ENCODE data around the gene RAPGEFL1. TPM values are rescaled to one million over a fixed set of nuclear protein-coding genes. Genes with fewer than 3 reads are reported as not detected.

The RAPGEFL1 gene
- total and polyA plus RNA-seq, 2 donors from 2014 or later: 0.99 to 4.3 TPM

DNA sequence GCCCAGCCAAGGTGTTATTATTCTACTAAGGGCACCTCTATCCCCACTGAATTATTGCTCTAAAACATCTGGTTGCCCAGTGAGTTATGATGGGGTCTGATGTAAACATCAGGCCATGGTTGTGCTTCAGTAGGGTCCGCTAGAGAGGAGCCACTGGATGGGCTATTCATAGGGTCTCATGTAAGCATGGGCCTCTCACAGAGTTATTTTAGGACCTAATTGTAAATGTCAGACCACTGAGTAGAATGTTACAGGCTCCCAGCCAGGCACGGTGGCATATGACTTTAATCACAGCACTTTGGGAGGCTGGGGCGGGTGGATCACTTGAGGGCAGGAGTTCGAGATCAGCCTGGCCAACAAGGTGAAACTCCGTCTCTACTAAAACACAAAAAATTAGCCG lies 5.3 kb downstream of the RAPGEFL1 start:
- Histone ChIP-seq H3K27ac (ENCODE audit: low read depth in 2 of 2, low read length in 2 of 2) (no peak overlapping the region), H3K36me3 (ENCODE audit: control insufficient read depth in 2 of 3, insufficient read depth in 3 of 3, low read length in 3 of 3) (no peaks in the 10 kb centered on the region), H3K9me3 (ENCODE audit: control insufficient read depth in 2 of 3, insufficient read depth in 1 of 3, low read length in 3 of 3) (no peaks in the 10 kb centered on the region), H3K9ac (ENCODE audit: low read length in 3 of 3) (no peak overlapping the region), H3K27me3 (ENCODE audit: control insufficient read depth, insufficient read depth, low read length) (no peaks in the 10 kb centered on the region), H3K4me1 (ENCODE audit: control insufficient read depth in 2 of 3, insufficient read depth in 2 of 3, low read depth in 1 of 3, low read length in 3 of 3) (no peaks in the 10 kb centered on the region), H3K4me3 (ENCODE audit: low read length in 3 of 3) (no peak overlapping the region)
- DNase-seq (no peak), FAIRE-seq (no peak)
- TF ChIP-seq, protein P1, sequence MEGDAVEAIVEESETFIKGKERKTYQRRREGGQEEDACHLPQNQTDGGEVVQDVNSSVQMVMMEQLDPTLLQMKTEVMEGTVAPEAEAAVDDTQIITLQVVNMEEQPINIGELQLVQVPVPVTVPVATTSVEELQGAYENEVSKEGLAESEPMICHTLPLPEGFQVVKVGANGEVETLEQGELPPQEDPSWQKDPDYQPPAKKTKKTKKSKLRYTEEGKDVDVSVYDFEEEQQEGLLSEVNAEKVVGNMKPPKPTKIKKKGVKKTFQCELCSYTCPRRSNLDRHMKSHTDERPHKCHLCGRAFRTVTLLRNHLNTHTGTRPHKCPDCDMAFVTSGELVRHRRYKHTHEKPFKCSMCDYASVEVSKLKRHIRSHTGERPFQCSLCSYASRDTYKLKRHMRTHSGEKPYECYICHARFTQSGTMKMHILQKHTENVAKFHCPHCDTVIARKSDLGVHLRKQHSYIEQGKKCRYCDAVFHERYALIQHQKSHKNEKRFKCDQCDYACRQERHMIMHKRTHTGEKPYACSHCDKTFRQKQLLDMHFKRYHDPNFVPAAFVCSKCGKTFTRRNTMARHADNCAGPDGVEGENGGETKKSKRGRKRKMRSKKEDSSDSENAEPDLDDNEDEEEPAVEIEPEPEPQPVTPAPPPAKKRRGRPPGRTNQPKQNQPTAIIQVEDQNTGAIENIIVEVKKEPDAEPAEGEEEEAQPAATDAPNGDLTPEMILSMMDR (IDR thresholded peaks at IDR 0.05; ENCODE audit: borderline replicate concordance, extremely low read depth, insufficient read depth): no peak
- intact Hi-C loops (cut with DNase I): no loop called here

DNA sequence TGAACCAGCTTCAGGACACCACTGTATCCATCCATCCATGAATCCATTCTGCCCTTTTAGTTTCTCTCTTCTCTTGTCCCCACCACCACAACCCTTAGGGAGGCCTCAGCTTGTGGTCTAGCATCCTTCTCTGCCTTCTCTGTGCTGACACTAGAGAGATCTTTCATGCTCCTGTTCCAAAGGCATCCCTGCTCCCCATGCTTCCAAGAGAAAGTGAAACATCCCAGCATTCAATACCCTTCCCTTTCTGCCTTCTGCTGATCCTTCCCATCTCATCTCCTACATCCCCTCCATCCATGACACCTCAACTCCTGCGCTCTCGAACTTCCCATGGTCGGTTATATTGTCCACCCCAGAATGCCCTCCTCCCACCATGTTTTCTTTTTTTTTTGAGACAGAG lies 10.0 kb downstream of the RAPGEFL1 start:
- Histone ChIP-seq H3K9me3 (ENCODE audit: control insufficient read depth in 2 of 3, insufficient read depth in 1 of 3, low read length in 3 of 3) (no peaks in the 10 kb centered on the region), H3K4me1 (ENCODE audit: control insufficient read depth in 2 of 3, insufficient read depth in 2 of 3, low read depth in 1 of 3, low read length in 3 of 3) (peaks cover 0 to 2% (median 0%) of the 10 kb centered on the region in 3 donors), H3K27ac (ENCODE audit: low read depth in 2 of 2, low read length in 2 of 2) (no peak overlapping the region), H3K27me3 (ENCODE audit: control insufficient read depth, insufficient read depth, low read length) (no peaks in the 10 kb centered on the region), H3K36me3 (ENCODE audit: control insufficient read depth in 2 of 3, insufficient read depth in 3 of 3, low read length in 3 of 3) (no peaks in the 10 kb centered on the region), H3K4me3 (ENCODE audit: low read length in 3 of 3) (no peak overlapping the region), H3K9ac (ENCODE audit: low read length in 3 of 3) (no peak overlapping the region)
- no peak for FAIRE-seq
- intact Hi-C loops (cut with DNase I): no loop called here
- DNase-seq: no peak
- TF ChIP-seq, protein P1 (IDR thresholded peaks at IDR 0.05; ENCODE audit: borderline replicate concordance, extremely low read depth, insufficient read depth): no peak

DNA sequence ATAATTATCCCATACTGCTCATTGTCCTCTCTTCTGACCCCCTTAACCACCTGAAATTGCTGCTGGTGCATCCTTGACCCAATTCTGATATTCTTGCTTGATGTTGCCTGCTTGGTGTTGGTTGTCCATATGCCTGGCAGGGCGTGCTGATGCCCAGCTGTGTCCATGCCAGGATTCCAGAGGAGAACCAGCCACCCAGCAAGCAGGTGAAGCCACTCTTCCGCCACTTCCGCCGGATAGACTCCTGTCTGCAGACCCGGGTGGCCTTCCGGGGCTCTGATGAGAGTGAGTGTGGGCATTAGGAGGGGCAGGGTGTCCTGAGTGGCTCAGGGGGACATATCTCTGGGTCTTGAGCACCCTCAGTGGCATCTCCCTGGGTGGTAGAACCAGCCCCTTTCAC lies 11.4 kb downstream of the RAPGEFL1 start:
- DNase-seq (no peak), FAIRE-seq (no peak)
- Histone ChIP-seq H3K9me3 (ENCODE audit: control insufficient read depth in 2 of 3, insufficient read depth in 1 of 3, low read length in 3 of 3) (no peaks in the 10 kb centered on the region), H3K9ac (ENCODE audit: low read length in 3 of 3) (no peak overlapping the region), H3K4me1 (ENCODE audit: control insufficient read depth in 2 of 3, insufficient read depth in 2 of 3, low read depth in 1 of 3, low read length in 3 of 3) (peaks cover 0 to 2% (median 0%) of the 10 kb centered on the region in 3 donors), H3K4me3 (ENCODE audit: low read length in 3 of 3) (no peak overlapping the region), H3K27me3 (ENCODE audit: control insufficient read depth, insufficient read depth, low read length) (no peaks in the 10 kb centered on the region), H3K27ac (ENCODE audit: low read depth in 2 of 2, low read length in 2 of 2) (no peak overlapping the region), H3K36me3 (ENCODE audit: control insufficient read depth in 2 of 3, insufficient read depth in 3 of 3, low read length in 3 of 3) (no peaks in the 10 kb centered on the region)
- TF ChIP-seq, protein P1 (IDR thresholded peaks at IDR 0.05; ENCODE audit: borderline replicate concordance, extremely low read depth, insufficient read depth): no peak
- intact Hi-C loops (cut with DNase I): no loop called here
